GM12891 (cell line): ENCODE measurements around the gene PCSK6.

Experiments
- POLR2A ChIP-seq: IDR thresholded peaks from 2 replicates; pipeline ENCODE4 v1.6.1; 2011; ENCODE audit warnings: low read depth, low read length, control low read depth
- POLR2AphosphoS5 ChIP-seq: IDR thresholded peaks from 2 replicates; pipeline ENCODE4 v1.6.1; 2011; ENCODE audit warnings: low read depth, low read length, control low read depth

DNA sequence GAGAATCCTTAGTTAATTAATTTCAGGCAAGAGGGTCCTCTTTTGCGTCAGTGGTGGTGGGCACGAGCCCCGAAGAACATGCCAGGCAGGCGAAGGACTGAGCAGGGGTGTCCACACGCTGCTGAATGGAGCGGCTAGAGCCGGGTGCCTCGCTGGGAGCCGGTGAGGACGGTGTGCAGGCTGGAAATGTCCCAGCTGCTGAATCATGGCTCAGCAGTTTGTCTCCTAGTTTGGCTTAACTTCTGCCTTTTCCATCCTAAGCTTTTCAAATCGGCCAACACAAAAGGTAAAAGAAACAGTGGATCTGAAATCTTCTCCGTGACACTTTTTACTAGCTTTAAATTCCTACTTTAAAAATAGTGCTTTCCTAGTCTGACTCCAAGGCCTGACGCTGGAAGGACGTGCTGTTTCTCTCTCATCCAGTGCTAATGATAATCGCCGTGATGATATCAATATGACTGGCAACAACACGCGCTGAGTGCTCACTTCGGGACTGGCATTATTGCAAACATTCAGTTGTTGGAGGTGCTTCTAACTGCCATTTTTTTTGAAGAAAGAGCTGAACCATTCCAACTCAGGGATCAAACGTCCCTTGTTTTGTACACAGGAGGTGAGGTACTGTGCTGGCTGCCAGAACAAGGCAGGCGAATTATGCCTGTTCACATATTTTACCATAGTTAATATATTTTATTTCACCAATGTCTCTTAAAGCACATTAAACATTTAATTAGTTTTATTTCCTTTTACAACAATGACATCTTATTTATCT is 19.8 kb downstream of the PCSK6 start:
- no peak for TF ChIP-seq POLR2A
- no peak for TF ChIP-seq POLR2AphosphoS5
